GM19455 (cell line): ENCODE measurements around the gene PNMA6F.

Experiments used
- ATAC-seq: cut with Tn5 transposase; IDR thresholded peaks from one replicate; pipeline ENCODE4 v1.9.1; 2021; ENCODE audit not compliant: unreplicated experiment

PNMA6F gene

GRCh38 chrX:153321381-153322124 is at the start of gene PNMA6F:
Gene PNMA6F, minus strand, starts transcription at chrX:153321767. Its CDS starts 1,093 bp downstream, at chrX:153320674.
- no peak for ATAC-seq

GRCh38 chrX:153371256-153371655 is 49.7 kb upstream of the PNMA6F start:
- ATAC-seq = no peak

GRCh38 chrX:153370293-153371055 is 48.9 kb upstream of the PNMA6F start:
- ATAC-seq = no peak

- ATAC-seq = no peak
Observed at GRCh38 chrX:153366878-153367538, 45.4 kb upstream of the PNMA6F start.

GRCh38 chrX:153366119-153366518 is 44.6 kb upstream of the PNMA6F start:
- no peak for ATAC-seq

- ATAC-seq = no peak
Observed at GRCh38 chrX:153365670-153366069, 44.1 kb upstream of the PNMA6F start.

GRCh38 chrX:153361781-153362397 is 40.3 kb upstream of the PNMA6F start:
- ATAC-seq = no peak

GRCh38 chrX:153357877-153358276 is 36.3 kb upstream of the PNMA6F start:
- ATAC-seq = no peak

GRCh38 chrX:153353416-153353815 is 31.8 kb upstream of the PNMA6F start:
- no peak for ATAC-seq

GRCh38 chrX:153352858-153353257 is 31.3 kb upstream of the PNMA6F start:
- ATAC-seq = no peak

GRCh38 chrX:153351981-153352380 is 30.4 kb upstream of the PNMA6F start:
- ATAC-seq = no peak

GRCh38 chrX:153349952-153350351 is 28.4 kb upstream of the PNMA6F start:
- ATAC-seq = no peak

GRCh38 chrX:153348421-153348820 is 26.9 kb upstream of the PNMA6F start:
- no peak for ATAC-seq

- ATAC-seq = no peak
Observed at GRCh38 chrX:153347530-153347929, 26.0 kb upstream of the PNMA6F start.

- ATAC-seq = no peak
Observed at GRCh38 chrX:153343674-153344073, 22.1 kb upstream of the PNMA6F start.

GRCh38 chrX:153342762-153343558 is 21.4 kb upstream of the PNMA6F start:
- no peak for ATAC-seq

GRCh38 chrX:153340111-153340510 is 18.5 kb upstream of the PNMA6F start:
- no peak for ATAC-seq

GRCh38 chrX:153339662-153340061 is 18.1 kb upstream of the PNMA6F start:
- ATAC-seq = no peak

- no peak for ATAC-seq
Observed at GRCh38 chrX:153338836-153339235, 17.3 kb upstream of the PNMA6F start.

GRCh38 chrX:153336988-153337387 is 15.4 kb upstream of the PNMA6F start:
- ATAC-seq = no peak
